IPS-18a (cell line): ENCODE results near the gene PPIL3.

Experiments used
- H3K27ac ChIP-seq: one replicate; pipeline ENCODE4 v1.5.1; 2013; ENCODE audit warnings: low read length
- H3K27me3 ChIP-seq: one replicate; pipeline ENCODE4 v1.6.1; 2013; ENCODE audit warnings: mild to moderate bottlenecking, low read length; ENCODE audit not compliant: control insufficient read depth, insufficient read depth
- H3K36me3 ChIP-seq: one replicate; pipeline ENCODE4 v1.6.1; 2013; ENCODE audit warnings: low read depth, low read length; ENCODE audit not compliant: control insufficient read depth
- H3K4me1 ChIP-seq: one replicate; pipeline ENCODE4 v1.6.1; 2013; ENCODE audit warnings: low read depth, low read length; ENCODE audit not compliant: control insufficient read depth
- H3K4me3 ChIP-seq: one replicate; pipeline ENCODE4 v1.5.1; 2013; ENCODE audit warnings: low read length
- H3K9ac ChIP-seq: one replicate; pipeline ENCODE4 v1.6.1; 2013; ENCODE audit warnings: mild to moderate bottlenecking, low read length, moderate library complexity
- H3K9me3 ChIP-seq: one replicate; pipeline ENCODE4 v1.6.1; 2013; ENCODE audit warnings: low read depth, low read length; ENCODE audit not compliant: control insufficient read depth

The PPIL3 gene

GRCh38 chr2:200878289-200878880 lies 10.5 kb downstream of the PPIL3 start:
- Histone ChIP-seq H3K4me1 (no peaks in the 10 kb centered on the region), H3K4me3 (no peak overlapping the region), H3K27me3 (no peaks in the 10 kb centered on the region), H3K36me3 (peaks cover 45% of the 10 kb centered on the region), H3K9ac (no peak overlapping the region), H3K27ac (no peak overlapping the region), H3K9me3 (no peaks in the 10 kb centered on the region)

GRCh38 chr2:200877443-200877842 lies 11.4 kb downstream of the PPIL3 start:
- no peak overlapping the region for H3K4me3 ChIP-seq
- H3K27me3 ChIP-seq = no peaks in the 10 kb centered on the region
- no peaks in the 10 kb centered on the region for H3K9me3 ChIP-seq
- H3K4me1 ChIP-seq = no peaks in the 10 kb centered on the region
- H3K9ac ChIP-seq = no peak overlapping the region
- peaks cover 42% of the 10 kb centered on the region for H3K36me3 ChIP-seq
- H3K27ac ChIP-seq = no peak overlapping the region

- Histone ChIP-seq H3K4me3 (no peak overlapping the region), H3K36me3 (peaks cover 25% of the 10 kb centered on the region), H3K27ac (no peak overlapping the region), H3K9ac (no peak overlapping the region), H3K27me3 (no peaks in the 10 kb centered on the region), H3K9me3 (no peaks in the 10 kb centered on the region), H3K4me1 (no peaks in the 10 kb centered on the region)
Measured at GRCh38 chr2:200873560-200873959, 15.3 kb downstream of the PPIL3 start.

GRCh38 chr2:200871151-200871550 lies 17.7 kb downstream of the PPIL3 start:
- no peak overlapping the region for H3K27ac ChIP-seq
- no peak overlapping the region for H3K4me3 ChIP-seq
- no peaks in the 10 kb centered on the region for H3K4me1 ChIP-seq
- peaks cover 19% of the 10 kb centered on the region for H3K36me3 ChIP-seq
- H3K27me3 ChIP-seq = no peaks in the 10 kb centered on the region
- H3K9ac ChIP-seq = no peak overlapping the region
- no peaks in the 10 kb centered on the region for H3K9me3 ChIP-seq

GRCh38 chr2:200869014-200869413 lies 19.9 kb downstream of the PPIL3 start:
- no peak overlapping the region for H3K4me3 ChIP-seq
- no peaks in the 10 kb centered on the region for H3K27me3 ChIP-seq
- no peak overlapping the region for H3K27ac ChIP-seq
- no peaks in the 10 kb centered on the region for H3K9me3 ChIP-seq
- H3K9ac ChIP-seq = no peak overlapping the region
- H3K36me3 ChIP-seq = peaks cover 6% of the 10 kb centered on the region
- H3K4me1 ChIP-seq = no peaks in the 10 kb centered on the region

- H3K36me3 ChIP-seq = peaks cover 21% of the 10 kb centered on the region
- H3K9ac ChIP-seq = peak within 1 kb of the TSS; percentile 97
- H3K4me3 ChIP-seq = peak within 1 kb of the TSS; percentile 97
- H3K4me1 ChIP-seq = peaks cover 8% of the 10 kb centered on the region
- no peaks in the 10 kb centered on the region for H3K27me3 ChIP-seq
- H3K9me3 ChIP-seq = no peaks in the 10 kb centered on the region
- H3K27ac ChIP-seq = peak within 1 kb of the TSS; percentile 65
Measured at GRCh38 chr2:200864176-200865034, 24.5 kb downstream of the PPIL3 start, which contains the start of gene CLK1. Gene CLK1, minus strand, starts transcription at chr2:200864658. Its CDS starts 2,796 bp downstream, at chr2:200861862.

GRCh38 chr2:200863782-200864175 lies 25.1 kb downstream of the PPIL3 start:
- Histone ChIP-seq H3K4me1 (peaks cover 8% of the 10 kb centered on the region), H3K4me3 (peak overlapping the region; percentile 97), H3K27ac (peak overlapping the region; percentile 65), H3K9me3 (no peaks in the 10 kb centered on the region), H3K36me3 (peaks cover 28% of the 10 kb centered on the region), H3K27me3 (no peaks in the 10 kb centered on the region), H3K9ac (peak overlapping the region; percentile 97)

GRCh38 chr2:200862532-200863000 lies 26.3 kb downstream of the PPIL3 start:
- Histone ChIP-seq H3K27ac (peak overlapping the region; percentile 29), H3K9me3 (no peaks in the 10 kb centered on the region), H3K9ac (peak overlapping the region; percentile 97), H3K4me3 (peak overlapping the region; percentile 97), H3K27me3 (no peaks in the 10 kb centered on the region), H3K36me3 (peaks cover 40% of the 10 kb centered on the region), H3K4me1 (peaks cover 8% of the 10 kb centered on the region)

- Histone ChIP-seq H3K9ac (peak overlapping the region; percentile 97), H3K4me3 (peak overlapping the region; percentile 97), H3K36me3 (peaks cover 48% of the 10 kb centered on the region), H3K9me3 (no peaks in the 10 kb centered on the region), H3K27me3 (no peaks in the 10 kb centered on the region), H3K4me1 (peaks cover 8% of the 10 kb centered on the region), H3K27ac (peak overlapping the region; percentile 59)
Measured at GRCh38 chr2:200861617-200862155, 27.2 kb downstream of the PPIL3 start.

GRCh38 chr2:200860092-200860795 lies 28.6 kb downstream of the PPIL3 start:
- H3K4me1 ChIP-seq = peaks cover 8% of the 10 kb centered on the region
- H3K27me3 ChIP-seq = no peaks in the 10 kb centered on the region
- no peaks in the 10 kb centered on the region for H3K9me3 ChIP-seq
- H3K9ac ChIP-seq = no peak overlapping the region
- H3K4me3 ChIP-seq = no peak overlapping the region
- H3K36me3 ChIP-seq = peaks cover 61% of the 10 kb centered on the region
- no peak overlapping the region for H3K27ac ChIP-seq

- Histone ChIP-seq H3K4me3 (no peak overlapping the region), H3K27me3 (no peaks in the 10 kb centered on the region), H3K27ac (no peak overlapping the region), H3K9me3 (no peaks in the 10 kb centered on the region), H3K36me3 (peaks cover 96% of the 10 kb centered on the region), H3K4me1 (peaks cover 7% of the 10 kb centered on the region), H3K9ac (no peak overlapping the region)
Measured at GRCh38 chr2:200856806-200857205, 32.1 kb downstream of the PPIL3 start.
